HG02588 (cell line): Measurements from ENCODE around the gene TTC7B.

Source experiments
- ATAC-seq: cut with Tn5 transposase; IDR thresholded peaks from one replicate; pipeline ENCODE4 v1.9.1; 2021; ENCODE audit warnings: mild to moderate bottlenecking, moderate library complexity; ENCODE audit not compliant: unreplicated experiment

TTC7B gene

DNA sequence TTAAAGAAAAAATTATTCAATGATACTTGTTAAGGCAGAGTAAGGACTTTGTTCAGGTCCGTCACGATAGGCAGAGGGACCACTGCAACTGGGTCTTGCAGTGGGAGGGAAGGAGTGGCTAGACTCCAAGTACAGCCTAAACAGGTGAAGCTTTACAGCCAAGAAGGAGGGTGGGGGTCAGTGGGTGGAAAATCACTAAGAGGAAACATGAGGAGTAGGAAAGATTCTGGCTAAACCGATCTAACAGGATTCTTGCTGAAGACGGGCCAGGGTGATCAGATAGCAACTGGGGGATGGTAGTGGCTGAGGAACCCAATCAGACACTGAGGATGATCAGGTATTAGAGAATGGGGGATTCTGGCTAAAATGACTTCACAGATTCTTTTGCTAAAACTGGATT, 100.2 kb downstream of the TTC7B start:
- ATAC-seq: no peak

DNA sequence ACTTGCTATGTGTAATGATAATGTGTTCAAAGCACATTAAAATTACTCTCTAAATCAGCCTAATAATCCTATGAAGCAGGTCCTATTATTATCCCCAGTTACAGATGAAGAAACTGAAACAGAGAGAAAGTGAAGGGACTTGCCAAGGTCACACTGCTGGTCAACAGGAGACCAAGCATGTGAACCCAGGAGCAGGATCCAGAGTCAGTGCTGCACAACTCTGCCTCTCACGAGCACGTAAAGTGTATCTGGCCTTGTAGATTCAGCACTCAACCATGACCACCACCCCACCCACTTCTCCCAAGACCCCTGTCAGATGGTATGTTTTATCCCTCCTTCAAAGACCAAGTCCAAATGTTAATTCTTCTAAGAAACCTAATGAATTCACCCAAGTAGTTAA, 100.7 kb downstream of the TTC7B start:
- no peak for ATAC-seq

DNA sequence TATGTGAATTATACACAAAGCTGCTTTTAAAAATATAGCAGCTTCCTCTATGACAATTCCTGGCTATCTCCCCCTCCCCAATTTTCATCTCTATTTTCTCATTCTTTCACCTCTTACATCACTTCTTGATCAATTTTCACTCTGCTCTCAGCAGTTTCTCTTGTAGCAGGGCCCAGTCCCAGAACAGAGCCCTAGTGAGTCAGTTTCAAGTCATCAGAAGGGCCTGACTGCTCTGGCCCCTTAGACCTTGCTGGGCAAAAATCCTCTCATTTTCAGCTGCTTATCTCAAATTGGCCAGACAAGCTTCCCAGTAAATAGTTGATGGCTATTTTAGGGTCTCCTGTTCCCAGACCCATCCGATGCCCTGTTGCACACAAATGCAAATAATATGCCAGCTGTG, 101.4 kb downstream of the TTC7B start:
- no peak for ATAC-seq

DNA sequence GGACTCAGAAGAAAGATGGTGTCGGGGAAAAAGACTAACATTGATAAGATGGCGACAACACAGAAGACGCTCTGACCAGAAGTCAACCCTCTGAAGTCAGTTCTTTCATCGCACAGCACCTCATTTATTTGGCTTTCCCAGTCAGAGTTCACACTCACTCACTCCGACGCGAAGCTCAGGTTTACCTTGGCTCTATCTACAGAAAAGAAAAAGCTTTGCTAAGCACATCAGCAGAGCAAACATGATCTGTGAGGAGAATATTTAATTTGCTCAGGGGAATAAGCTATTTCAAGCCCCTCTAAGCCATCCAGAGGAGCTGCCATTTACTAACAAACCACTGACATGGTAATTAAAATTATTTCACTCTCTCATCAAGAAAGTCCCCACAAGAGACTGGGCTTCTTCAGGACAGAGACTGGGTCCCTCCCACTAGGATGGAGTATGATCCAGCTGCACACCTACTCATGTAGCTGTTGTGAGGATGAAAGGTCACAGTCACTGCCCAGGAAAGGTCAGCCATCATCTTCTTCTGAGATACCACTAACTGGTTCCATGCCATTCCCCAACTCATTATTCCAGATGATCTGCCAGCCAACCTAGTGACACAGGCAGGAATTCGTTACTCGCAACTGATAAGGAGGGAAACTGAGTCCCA, 111.4 kb downstream of the TTC7B start:
- no peak for ATAC-seq

DNA sequence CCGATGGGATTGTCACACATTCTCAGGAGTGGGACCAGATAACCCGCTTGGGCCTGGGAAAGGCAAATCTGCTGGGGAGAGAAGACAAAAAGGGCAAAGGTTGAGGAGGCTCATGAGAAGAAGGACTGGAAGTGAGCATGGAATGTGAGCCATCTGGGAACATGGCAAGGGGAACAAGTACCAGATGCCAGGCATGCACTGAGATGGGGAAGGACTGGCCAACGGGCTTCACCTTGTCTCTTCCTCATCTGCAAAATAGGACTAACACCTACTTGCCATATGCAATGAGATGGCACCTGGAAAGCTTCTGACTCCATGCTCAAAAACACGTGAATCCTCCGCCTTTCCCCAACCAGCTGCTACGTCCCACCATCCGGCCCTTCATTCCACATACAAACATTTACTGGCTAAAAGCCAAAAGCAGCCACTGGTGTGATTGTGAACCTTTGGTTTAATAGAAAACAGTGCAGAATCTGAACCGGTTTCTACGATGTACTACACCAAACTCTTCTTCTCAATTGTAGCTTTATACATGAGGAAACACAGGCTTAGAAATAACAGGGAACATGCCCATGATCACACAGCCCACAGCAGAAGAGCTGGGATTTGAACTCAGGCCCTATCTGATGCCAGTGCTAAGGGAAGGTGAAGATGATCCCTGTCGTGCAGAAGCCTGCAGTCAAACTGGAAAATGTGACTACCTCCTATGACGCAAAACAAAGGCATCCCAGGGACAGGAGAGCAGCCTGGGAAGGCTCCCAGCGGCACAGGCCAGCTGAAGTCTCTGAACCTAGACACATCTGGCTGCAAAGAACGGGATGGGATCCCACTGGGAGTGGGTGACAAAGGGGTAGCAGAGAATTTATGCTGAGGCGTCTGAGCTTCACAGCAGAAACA, 112.1 kb downstream of the TTC7B start:
- no peak for ATAC-seq

DNA sequence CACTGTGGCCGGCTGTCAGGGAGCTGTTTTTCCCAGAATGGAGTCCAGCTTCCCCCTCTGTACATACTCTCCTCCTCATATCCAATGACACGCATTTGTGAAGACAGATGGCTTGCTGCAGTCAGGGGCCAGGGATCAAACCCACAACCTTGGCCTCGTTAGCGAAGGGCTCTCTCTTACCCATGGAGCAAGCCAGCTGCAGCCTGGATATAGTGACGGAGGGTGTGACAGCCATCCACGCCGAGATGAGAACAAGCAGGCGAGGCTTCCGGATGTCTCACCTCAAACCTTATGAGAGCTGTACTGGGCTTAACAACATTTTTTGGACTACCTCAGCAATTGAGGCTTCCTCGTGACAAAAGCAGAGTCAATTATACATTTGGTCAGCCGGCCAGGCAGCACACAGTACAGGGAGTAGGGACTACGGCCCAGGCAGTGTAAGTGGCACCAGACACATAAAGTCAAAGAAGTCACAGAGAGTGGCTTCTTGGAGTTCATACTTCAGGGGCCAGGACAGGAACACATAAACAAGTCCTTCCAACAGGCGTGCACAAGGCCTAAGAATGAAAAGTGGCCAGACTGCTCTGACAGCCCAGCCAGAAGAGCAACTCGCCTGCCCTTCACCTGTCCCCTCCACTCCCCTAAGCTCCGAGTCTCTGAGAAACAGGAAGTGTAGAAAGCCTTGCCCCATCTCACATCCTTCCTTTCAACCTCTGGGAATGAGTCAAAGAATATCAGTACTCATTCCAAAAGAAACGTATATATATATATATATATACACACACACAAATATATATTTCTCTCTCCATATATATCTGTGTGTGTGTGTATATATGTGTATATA, 115.1 kb downstream of the TTC7B start:
- ATAC-seq: no peak

DNA sequence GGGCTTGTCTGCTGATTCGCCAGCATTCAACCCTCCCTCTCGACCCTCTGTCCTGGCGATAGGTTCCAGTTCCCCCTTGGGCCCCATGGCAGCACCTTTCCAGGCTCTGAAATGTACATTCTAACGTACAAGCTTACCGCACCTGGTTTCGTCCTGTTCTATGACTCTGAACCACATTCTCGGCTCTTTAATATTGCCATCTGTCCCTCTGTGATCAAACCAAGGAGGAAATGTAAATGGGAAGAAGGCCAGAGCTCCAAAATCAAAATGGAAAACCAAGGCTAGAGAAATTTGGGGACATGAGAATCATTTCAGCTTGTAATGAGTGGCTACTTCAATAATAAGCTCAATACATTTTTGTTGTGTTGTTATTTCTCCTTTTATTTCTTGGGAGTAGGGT, 117.2 kb downstream of the TTC7B start:
- no peak for ATAC-seq

DNA sequence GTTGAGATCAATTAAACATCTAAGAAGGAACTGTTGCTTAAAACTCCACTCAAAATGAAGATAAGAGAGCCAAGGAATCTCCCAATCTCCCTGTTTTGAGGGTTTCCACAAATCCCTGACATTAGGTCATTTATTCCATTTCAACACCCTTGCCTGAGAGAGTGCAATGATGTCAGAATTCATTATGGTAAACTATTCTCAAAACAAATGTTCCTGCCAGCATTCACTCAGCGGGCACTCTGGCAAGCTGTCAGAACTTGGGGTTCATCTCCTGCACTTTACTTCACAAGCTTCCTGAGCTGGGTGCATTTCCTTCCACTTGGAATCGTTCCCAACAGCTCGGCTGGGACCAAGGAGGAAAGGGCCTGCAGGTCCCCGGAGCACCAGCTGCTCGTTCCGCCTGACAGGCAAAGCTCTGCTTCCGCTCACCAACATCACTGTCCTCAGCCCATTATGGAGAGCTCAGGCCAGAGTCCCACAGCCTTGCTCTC, 117.8 kb downstream of the TTC7B start:
- ATAC-seq: no peak

DNA sequence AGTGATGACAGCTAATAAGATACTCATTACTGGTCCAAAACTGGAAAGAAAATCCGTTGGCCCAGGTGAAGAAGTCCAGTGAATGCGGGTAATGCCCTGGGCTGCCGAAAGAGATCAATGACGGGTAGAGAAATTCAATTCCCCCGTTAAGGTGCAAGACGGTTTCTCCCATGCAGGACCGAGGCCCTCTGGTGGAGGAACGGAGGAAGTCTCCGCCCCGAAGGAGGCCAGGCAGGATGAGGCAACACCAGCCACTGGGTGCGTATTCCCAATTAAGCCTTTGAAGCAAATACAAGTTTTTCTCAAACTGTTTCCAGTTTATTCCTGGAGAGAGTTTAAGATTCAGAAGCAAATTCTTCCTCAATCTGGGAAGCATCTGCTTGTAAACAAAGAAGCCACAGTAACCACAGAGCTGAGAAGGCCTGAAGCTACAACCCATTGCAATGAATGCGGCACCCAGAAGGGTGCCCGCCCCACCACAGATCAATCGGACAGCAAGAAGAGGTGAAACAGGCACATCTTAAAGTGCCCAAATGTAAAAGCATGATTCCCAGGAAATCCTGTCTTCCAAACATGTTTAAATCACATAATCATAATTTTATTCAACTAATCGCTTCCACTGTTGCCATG, 118.5 kb downstream of the TTC7B start:
- ATAC-seq: peak; percentile 82

DNA sequence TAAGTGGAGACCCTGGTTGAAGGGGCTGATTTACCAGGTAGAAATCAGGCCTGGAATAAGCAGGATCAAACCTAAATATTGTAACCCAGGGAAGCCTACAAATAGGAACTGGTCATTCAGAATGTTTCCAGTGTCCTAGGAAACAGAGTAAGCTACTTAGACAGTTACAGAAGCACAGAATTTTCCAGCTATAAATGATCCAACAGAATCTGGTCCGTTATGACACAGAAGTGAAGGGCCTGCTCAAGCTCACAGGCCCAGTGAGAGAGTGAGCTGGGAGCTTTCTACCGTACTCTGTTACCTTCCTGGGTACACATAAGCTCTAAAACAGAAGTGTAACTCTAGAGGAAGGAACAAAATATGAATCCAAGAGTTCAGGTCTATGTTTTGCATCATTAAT, 119.1 kb downstream of the TTC7B start:
- ATAC-seq: no peak

DNA sequence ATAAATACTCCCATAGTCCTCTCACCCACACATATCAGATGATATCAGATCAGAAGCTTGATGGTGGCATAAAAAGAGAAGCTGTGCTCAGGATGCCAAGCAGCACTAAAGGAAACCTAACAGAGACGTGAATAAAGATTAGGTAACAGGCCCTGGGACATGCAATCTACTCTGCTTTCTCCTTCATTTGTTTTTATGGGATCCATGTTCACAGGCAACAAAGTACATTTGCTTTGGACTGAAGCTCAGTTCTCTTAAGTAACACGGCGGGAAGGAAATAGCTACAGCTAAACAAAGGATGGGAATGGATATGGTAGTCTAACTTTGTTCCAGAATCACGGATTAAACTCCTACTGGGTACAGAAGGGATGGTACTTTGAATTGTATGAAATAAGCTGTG, 119.5 kb downstream of the TTC7B start:
- no peak for ATAC-seq

DNA sequence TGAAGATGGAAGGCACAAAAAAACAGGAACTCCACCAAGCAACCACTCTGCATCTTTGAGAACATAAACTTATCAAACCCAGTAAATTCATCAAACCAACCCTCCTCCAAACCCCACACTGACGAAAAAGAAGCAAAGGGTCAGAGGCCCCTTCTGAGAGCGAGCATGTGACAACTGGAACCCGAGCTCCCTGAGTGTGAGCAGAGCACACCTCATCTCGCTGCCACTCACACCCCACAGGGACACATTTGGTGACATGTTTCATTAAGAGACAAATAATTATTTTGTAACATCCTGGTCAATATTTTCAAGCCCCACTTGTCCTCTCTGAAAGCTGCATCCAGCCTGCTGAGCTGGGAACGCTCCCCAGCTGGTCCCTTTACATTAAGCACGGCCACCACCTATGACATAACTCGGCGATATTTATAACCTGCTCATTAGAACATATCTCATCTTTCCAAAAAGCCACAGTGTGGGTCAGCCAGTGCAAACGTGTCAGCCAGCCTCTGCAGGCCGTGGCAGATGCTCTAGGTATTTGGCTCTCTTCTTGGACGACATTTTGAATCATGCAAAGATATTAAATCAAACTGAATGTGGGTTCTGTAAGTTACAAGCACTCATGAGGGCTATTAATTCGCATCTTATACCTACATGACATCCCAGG, 120.1 kb downstream of the TTC7B start:
- no peak for ATAC-seq

DNA sequence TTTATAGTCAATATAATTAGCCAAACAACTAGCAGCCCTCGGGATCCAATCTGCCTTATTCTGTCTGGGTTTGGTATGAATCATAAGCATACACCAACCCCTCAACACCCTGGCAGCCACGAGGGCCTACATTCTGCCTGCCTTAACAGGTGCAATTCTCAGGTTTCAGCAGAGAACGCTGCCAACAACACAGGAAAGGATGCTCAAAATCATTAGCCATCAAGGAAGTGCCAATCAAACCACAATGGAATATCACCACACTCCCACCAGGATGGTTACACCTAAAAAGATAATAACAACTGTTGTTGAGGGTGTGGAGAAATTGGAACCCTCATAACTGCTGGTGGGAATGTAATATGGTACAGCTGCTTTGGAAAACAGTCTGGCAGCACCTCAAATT, 122.8 kb downstream of the TTC7B start:
- no peak for ATAC-seq

DNA sequence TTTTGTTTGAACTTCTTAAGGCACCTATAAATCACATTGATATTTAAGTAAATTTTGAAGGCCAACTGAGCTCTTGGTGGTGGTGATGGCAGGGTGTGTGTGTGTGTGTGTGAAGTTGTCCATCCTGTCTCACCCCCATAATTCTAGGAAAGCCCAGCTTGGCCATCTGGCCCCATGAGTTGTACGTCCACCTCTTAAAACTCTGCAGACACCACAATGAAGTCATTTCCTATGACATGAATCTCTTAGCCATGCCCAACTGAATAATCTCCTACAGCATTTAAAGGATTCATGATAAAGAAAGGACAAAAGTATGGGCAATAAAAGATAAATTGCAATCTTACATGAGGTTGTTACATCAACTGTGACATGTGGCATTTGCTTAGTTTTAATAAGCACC, 123.4 kb downstream of the TTC7B start:
- no peak for ATAC-seq

DNA sequence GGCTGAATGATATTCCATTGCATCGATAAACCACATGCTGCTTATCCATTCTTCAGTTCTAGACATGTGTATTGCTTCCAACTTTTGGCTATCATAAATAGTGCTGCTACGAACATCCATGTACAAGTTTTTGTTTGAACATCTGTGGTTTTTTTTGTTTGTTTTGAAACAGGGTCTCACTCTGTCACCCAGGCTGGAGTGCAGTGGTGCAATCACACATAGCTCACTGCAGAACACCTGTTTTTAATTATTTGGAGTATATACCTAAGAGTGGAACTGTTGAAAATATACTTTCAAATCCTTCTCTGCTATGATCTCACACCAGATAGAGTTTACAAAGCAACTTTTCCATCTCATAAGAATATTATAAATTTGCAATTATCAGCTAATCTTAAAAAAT, 124.2 kb downstream of the TTC7B start:
- ATAC-seq: no peak

DNA sequence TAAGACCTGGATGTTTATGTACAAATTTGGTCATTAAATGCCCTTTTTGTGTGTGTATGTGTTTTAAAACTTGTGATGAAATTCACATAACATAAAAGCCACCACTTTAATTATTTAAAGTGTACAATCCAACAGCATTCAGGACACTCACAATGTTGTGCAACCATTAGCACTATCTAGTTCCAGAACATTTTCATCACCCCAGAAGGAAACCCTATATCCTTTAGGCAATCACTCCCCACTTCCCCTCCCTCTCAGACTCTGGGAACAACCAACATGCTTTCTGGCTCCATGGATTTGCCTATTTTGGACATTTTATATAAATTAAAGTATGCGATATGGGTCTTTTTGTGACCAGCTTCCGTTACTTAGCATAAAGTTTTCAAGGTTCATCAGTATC, 124.6 kb downstream of the TTC7B start:
- ATAC-seq: no peak

DNA sequence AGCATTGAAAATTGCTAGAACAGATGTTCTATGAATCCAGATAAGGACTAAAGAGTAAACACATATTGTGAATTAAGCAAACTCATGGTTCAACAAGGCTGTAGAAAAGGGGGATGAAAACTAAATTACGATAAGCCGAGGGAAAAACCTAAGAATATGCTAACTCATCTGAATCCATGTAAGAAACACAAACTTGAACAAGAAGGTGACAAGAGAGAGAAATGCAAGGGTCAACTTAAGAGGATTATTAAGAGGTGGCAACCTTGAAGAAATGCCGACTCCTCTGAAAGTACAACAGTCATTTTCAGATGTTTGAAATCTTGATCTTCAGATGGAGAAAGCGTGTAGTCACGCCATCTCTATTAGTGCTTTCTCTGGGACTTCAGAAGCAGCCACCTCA, 128.6 kb downstream of the TTC7B start:
- ATAC-seq: no peak

DNA sequence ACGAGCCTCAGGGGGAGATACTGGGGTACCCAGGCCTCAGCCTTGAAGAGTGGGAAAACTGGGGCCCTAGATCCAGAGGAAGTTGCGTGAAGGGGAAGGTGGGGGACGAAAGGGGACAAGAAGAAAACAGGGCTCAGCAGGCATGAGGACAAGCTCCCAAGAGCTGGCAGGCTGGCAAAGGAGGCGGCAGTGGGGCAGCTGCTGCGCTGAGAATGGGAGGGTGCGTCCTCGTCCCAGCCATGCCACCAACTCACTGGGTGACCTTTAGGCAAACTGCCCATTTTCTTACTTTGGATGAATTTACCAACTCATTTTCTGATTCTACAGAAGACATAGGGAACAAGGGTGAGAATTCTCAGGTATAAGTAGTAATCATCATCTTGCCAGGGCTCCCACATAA, 133.6 kb downstream of the TTC7B start:
- no peak for ATAC-seq

DNA sequence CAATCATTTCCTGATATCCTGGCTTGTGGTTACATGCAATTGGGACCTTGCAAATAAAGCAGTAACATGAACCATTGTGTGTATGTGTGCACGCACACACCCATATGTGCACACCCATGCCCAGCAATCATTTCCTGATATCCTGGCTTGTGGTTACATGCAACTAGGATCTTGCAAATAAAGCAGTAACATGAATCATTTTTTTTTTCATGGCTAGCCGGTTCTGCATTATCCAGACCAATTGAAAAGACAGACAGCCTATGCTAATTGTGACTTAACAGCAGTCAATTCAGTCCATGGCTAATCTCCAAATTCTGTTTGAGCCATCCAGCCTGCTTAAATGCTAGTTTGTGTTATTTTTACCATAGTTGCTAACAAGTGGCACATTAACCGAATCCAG, 134.3 kb downstream of the TTC7B start:
- ATAC-seq: no peak

DNA sequence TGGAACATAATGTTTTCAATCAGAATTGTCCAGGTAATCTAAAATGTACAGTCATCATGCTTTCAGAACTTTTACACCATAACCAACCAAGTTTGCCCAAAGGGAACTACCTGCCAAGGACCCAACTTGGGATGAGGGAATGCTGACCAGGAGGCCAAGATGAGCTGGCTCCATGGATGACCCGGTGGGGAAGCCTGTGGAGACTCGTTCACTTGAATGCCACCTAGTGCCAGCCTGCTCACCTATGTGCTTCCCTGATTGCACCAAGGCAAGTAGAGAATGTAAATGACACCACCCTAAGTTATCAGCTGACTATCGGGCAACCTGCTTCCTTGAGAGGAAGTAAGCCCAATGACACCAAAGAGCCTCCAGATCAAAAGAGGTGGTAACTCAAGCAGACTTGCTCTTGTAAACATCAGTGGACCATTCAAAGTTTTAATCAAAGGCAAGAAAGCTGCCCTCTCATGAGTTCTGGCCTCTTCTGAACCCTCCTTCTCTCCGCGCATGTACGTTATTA, 137.3 kb downstream of the TTC7B start:
- no peak for ATAC-seq
